SHP77 (cell line): ENCODE results near the gene ZNF773.
"Not testable (repeated sequence)": the region's sequence is repeated elsewhere in the genome, so short reads cannot be mapped to it uniquely, and the experiment has no call there.

ENCODE experiments used
- DNase-seq, 2 experiments: peaks; one replicate each; lab custom pipeline; 2025; lab: John Stamatoyannopoulos, UW

The ZNF773 gene

DNA sequence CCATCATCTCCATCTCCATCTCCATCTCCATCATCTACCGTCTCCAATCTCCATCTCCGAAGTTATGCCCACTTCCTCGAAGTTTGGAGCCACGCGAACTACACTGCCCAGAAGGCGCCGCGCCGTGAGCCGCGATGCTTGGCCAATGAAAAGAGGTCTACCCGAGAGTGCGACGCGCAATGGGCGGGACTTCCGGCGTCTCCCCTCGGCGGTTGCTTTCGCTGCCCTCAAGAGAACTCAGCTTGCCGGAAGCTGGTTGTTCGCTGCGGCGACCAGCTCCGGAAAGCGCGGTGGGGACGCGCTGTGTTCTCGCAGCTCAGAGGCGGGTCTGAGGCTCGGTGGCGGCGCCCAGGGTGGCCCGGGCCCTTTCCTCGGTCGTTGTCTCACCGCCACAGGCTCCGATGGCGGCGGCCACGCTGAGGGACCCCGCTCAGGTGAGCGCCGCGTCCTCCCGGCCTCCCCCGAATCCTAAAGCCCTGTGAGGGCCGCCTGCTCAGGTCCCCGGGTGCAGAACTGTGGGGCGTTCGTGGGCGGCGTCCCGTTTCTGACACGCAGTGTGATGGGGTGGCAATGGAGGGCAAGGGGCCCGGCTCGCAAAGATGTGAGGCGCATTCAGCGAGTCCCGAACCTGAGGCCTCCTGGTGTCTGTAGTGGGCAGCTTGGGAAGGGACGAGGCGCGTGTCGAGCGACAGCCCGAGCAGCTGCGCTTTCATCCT is at the start of gene ZNF773:
TSS of gene ZNF773 (plus strand) at position 259 of the 716 bp plus-strand sequence. CDS start at position 402, 143 bp downstream.
- DNase-seq, result peak; percentile 84 to 94

DNA sequence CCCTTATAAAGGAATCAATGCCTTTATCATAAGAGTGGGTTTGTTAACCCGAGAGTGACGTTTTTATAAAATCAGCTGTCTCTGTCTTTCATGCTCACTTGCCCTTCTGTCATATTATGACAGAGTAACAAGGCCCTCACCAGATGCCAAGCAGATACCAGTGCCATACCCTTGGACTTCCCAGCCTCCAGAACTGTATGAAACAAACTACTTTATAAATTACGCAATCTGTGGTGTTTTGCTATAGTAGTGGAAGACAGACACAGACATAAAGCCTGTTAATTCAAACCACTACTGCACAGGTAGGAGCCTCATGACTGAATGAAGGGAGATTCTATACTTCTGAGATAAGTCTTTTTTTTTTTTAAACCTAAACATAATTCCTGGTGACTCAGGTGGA is 47.4 kb upstream of the ZNF773 start:
- no peak for DNase-seq

DNA sequence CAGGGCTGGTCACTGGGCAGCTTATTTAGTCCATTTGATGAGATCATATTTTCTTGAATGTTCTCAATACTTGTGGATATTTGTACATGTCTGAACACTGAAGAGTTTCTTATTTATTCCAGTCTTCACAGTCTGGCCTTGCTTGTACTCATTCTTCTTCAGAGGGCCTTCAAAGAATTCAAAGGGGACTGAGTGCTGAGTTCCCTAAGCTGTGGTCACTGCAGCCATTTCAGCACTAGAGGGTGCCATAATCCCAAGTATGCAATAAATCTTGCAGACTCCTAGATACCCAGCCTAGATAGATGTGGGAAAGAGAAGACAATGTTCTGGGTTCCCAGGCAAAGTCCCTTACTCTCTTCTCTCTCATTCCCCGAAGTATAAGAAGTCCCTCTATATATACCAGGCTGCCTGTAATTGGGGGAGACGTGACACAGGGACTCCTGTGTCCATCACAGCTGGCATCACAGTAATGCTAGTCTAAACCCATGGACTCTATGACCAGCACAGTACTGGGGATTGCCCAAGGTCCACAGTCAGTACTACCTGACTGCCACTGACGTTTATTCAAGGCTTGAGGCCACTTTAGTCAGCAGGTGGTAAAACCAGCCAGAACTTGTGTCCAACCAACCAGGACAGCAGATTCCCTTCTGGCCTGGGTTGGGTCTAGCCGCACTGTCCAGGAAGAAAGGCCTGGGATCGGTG is 33.9 kb upstream of the ZNF773 start:
- DNase-seq, result peak; percentile 5 to 16

DNA sequence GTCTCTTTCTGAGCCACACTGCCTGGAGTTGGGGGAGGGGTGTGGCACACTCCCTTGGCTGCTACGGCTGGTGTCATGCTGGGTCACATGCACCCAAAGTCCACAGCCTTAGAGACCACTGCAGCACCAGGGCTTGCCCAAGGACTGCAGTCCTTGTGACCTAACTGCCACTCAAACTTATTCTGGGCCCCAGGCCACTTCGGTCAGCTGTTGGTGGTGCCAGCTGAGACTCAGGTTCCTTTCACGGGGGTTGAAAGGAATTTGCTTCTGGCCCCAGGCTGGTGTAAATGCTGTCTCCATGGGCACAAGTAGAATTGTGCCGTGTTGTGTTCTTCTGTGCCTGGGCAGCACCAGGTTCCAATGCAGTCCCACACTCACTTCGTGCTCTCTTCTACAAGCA is 33.2 kb upstream of the ZNF773 start:
- no peak for DNase-seq

DNA sequence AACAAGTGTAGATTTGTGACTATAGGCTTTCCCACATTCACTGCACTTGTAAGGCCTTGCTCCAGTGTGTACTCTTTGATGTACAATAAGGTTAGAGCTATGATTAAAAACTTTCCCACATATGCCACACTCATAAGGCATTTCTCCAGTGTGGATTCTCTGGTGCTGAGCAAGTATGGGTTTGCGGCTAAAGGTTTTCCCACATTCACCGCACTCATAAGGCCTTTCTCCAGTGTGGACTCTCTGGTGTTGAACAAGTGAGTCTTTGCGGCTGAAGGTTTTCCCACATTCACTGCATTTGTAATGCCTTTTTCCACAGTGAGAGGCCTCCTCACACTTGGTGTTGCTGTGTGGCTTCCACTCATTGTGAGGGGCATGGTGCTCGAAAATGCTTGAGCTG is 26.1 kb upstream of the ZNF773 start:
- no peak for DNase-seq

DNA sequence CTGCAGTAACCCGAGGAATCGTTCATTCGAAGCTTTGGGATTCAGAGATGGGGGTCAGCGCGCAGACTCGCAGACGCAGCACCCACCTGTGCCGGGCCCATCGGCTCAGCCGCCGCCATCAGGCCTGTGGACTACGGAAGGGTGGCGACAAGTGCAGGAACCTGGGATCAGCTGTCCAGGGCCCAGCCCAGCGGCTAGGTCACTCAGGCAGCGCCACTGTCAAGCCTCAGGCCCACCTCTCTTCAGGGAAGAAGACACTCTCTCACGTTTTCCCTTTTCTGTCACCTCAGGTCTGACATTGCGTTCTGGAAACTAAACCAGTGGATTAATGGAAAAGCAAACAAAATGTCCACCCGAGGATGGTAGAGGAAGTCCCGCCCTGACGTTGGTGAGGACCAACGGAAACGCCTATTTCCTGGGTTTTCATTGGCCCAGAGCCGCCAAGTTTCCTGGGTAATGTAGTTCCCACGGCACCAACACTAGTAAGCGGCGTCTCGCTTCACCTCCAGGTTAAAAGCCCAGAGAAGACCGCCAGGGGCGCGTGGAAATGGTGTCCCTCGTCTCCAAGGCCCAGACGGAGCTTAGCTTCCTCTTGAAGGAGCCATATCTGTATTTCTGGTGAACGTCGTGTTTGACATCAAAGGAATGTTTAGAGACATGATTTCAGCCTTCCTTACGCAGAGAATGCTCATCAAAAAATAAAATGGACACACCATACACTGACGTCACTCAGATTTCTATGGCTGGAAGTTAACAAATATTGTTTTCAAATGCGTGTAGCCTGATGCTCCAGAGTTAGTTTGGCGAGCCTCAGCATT is 22.3 kb upstream of the ZNF773 start, which contains the start of gene ZNF772:
TSS of gene ZNF772 (minus strand) at position 376 of the 818 bp plus-strand sequence. CDS start at position 119, 257 bp downstream.
- DNase-seq, result peak; percentile 57 to 71

DNA sequence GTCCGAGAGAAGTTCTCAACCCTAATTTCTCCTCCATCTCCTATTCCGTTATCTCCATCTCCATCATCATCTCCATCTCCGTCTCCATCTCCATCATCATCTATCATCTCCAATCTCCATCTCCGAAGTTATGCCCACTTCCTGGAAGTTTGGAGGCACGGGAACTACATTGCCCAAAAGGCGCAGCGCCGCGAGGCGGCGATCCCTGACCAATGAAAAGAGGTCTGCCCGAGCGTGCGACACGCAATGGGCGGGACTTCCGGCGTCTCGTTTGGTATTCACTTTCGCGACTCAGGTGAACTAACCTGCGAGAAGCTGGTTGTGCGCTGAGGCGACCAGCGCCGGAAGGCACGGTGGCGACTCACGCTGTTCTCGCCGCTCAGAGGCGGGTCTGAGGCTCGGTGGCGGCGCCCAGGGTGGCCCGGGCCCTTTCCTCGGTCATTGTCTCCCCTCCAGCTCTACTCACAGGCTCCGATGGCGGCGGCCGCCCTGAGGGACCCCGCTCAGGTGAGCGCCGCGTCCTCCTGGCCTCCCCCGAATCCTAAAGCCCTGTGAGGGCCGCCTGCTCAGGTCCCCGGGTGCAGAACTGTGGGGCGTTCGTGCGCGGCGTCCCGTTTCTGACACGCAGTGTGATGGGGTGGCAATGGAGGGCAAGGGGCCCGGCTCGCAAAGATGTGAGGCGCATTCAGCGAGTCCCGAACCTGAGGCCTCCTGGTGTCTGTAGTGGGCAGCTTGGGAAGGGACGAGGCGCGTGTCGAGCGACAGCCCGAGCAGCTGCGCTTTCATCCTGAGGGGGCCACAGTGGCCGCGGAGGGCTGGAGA is 12.1 kb upstream of the ZNF773 start, which contains the start of gene ZNF419:
TSS of gene ZNF419 (plus strand) at position 274 of the 822 bp plus-strand sequence. CDS start at position 475, 201 bp downstream.
- peak; percentile 87 to 88 for DNase-seq

DNA sequence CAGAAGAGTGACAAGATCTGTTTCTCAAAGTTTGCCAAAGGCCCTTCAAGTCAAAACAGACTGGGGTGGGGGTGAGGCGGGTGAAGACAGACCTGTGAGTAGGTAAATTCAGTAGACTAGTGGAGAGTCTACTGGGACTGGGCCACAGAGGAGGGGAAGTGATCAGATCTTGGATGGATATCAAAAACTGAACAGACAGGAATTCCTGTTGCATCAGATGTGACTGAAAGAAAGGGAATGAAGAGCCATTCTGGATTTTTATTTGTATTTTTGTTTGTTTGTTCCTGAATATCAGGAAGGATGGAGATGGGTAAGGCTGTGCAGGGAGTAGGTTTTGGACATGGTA is 11.5 kb upstream of the ZNF773 start:
- DNase-seq, result not testable (repeated sequence)

DNA sequence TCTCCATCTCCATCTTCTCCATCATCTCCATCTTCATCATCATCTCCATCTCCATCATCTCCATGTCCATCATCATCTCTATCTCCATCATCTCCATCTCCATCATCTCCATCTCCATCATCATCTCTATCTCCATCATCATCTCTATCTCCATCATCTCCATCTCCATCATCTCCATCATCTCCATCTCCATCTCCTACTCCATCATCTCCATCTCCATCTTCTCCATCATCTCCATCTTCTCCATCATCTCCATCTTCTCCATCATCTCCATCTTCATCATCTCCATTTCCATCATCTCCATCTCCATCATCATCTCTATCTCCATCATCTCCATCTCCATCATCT is 432 bp upstream of the ZNF773 start:
- DNase-seq, result not testable (repeated sequence)

DNA sequence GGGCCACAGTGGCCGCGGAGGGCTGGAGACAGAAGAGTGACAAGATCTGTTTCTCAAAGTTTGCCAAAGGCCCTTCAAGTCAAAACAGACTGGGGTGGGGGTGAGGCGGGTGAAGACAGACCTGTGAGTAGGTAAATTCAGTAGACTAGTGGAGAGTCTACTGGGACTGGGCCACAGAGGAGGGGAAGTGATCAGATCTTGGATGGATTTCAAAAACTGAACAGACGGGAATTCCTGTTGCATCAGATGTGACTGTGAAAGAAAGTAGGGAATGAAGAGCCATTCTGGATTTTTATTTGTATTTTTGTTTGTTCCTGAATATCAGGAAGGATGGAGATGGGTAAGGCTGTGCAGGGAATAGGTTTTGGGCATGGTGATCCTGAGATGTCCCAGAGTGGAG is 662 bp downstream of the ZNF773 start:
- not testable (repeated sequence) for DNase-seq

DNA sequence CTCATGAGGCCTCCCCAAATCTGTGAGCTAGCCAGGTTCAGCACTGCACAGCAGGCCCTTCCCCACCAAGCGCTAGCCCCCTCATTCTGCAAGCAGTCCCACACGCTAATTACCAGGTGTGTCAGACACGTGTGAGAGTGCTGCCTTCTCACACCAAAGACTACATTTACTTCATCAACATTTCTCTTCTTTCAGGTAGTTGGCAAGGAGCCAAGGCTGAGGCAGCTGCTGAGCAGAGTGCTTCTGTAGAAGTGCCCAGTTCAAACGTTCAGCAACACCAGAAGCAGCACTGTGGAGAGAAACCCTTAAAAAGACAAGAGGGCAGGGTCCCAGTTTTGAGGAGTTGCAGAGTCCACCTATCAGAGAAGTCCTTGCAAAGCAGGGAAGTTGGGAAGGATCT is 6.4 kb downstream of the ZNF773 start:
- no peak for DNase-seq

DNA sequence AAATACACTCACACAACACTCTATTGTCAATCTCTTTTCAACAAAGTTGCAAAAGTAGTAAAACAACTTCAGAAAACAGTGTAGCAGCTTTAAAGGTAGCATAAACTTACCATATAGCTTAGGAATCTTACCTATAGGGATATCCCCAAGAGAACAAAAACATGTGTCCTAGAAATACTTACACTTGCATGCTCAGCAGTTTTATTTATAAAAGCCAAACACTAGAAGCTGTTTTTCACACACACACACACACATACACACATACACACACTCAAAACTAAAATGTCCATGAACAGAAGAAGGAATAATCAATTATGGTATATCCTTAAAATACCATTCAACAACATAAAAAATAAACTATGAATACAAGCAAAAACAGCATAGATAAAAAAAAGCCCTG is 11.7 kb downstream of the ZNF773 start:
- DNase-seq, result no peak

DNA sequence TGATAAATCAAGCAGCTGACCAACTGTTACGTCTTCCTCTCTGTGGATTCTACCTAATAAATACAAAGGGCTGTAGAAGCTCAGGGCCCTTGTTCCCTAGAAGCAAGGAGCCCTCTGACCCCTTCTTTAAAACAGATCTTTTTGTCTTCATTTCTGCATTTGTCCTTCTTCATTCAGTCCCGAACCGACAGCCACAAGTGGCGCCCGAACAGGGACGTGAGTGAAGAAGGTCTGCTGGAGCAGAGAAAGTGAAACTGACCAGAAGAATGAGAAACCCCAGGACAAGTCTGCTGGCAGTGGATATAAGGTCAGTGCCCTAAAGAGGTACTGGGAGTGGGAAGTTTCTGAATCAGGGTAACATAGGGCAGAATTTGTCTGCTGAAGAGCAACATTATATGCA is 13.1 kb downstream of the ZNF773 start:
- DNase-seq, result no peak

DNA sequence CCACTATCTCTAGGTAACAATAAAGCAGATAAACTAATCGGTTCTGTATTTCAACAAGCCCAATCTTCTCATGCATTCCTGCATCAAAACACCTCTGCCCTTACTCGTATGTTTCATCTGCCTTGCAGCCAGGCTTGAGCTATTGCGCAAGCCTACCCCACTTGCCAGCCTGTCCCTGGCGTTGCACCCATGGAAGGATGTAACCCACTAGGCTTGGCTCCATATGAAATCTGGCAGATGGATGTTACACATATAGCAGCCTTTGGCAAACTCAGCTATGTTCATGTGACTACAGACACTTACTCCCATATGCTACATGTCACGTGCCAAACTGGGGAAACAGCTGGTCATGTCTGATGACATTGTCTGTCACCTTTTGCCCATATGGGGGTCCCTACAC is 15.5 kb downstream of the ZNF773 start:
- no peak for DNase-seq

DNA sequence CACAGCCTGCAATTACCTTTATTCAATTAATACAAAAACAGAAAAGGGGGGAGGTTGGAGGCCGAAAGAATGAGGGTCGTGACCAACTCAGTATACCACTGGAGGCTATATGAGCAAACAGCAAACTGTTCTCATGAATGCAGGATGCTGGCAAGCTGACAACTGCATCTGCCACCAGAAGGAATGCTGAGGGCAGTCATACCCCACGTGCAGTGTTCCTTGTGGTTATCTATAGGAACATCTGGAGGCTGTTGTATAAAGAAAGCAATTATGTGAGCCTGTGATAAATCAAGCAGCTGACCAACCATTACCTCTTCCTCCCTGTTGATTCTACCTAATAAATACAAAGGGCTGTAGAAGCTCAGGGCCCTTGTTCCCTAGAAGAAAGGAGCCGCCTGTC is 18.3 kb downstream of the ZNF773 start:
- not testable (repeated sequence) for DNase-seq

DNA sequence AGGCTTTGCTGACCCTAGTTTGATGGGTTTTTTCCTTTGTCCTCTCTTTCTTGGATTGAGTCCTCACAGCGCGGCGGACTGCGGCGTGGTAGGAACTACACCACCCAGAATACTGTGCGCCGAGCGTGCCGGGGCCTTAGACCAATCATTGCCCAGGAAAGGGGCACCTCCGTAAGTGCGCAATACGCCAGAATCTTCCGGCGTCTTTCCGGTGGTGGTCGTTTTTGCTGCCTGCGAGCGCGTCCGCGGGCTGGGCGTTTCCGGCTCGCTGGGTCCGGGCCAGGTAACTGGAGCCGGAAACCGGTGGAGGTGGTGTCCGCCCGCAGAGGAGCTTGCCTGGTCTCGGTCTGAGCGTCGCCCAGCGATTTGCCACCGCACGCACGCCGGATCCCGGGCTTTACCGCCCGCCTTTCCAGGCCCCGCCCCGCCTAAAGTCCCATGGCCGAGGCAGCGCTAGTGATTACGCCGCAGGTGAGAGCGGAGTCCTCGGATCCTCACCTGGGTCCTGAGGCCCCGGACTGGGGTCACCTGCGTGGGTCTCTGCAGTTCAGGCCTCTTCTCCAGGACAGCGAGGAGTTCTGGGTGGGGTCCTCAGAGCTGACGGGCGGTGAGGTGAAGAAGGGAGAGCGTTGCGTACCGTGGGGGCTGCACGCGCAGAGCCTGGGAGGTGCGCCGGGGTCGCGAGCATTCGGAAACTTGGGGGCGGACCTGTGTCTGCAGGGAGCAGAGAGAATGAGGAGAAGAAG is 27.6 kb downstream of the ZNF773 start, which contains the start of gene ZNF549:
TSS of gene ZNF549 (plus strand) at position 221 of the 746 bp plus-strand sequence. CDS start at position 439, 218 bp downstream.
- DNase-seq, result peak; percentile 75 to 84

DNA sequence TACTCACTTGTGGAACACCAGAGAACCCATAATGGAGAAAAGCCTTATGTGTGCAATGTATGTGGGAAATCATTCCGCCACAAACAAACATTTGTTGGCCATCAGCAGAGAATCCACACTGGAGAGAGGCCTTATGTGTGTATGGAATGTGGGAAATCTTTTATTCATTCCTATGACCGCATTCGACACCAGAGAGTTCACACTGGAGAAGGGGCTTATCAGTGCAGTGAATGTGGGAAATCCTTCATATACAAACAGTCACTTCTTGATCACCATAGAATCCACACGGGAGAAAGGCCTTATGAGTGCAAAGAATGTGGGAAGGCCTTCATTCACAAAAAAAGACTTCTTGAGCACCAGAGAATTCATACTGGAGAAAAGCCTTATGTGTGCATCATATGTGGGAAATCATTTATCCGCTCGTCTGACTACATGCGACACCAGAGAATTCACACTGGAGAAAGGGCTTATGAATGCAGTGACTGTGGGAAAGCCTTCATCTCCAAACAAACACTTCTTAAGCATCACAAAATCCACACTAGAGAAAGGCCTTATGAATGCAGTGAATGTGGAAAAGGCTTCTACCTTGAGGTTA is 38.3 kb downstream of the ZNF773 start:
- no peak for DNase-seq

DNA sequence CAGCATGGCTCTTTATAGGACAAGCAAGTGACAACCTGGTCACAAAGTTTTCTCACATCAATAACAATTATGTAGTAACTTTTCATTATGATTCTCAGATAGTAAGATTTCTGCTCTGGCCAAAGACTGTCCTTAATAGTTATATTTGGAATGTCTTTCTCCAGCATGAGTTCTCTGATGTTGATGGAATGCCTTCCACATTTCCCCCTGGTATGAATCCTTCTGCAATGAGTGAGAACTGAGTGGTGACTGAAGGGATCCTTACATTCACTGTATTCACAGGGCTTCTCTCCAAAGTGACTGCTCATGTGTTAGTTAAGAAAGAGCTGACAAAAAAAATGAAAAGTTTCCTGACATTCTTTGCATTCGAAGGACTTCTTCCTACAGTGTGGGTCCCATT is 46.8 kb downstream of the ZNF773 start:
- DNase-seq, result no peak

DNA sequence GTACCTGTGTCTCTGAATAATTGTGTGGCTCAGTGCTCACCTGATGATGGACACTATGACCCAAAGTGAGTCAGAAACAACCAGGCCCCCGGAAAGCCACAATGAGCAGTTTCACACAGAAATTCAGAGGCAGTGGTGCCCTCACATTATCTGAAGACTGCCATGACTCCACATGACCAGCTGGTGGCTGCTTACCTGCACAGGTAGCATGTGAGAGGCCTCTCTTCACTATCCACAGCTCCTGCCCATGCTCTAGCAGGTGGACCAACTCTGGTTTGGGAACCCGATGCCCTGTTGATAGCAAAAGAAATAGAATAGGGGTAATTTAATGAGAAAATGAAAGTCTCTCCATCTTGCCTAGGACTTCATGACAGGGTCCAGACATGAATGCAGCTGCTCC is 52.7 kb downstream of the ZNF773 start:
- no peak for DNase-seq

DNA sequence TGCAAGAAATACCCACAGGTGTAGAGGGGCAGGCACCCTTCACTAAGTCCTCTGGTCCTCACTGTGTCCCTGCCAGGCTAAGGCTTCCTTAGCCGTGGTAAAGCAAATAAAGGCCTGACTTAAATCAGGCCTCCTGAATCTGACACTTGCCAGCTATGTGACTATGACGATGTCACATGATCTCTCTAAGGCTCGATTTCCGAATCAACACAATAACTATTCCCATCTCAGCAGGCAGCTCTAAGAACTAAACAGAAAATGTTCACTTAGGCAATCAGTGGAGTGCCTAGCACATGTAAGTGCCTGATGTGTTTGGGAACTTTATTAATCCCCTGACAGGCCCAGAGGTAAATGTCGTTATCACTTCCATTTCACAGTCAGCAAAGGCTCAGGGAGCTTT is 57.9 kb downstream of the ZNF773 start:
- no peak for DNase-seq
